Hepatocyte (in vitro differentiated cells): ENCODE data around the gene UBASH3A.

Source experiments
- CTCF ChIP-seq: fragments of 200-600 bp; sonication (generic); IDR thresholded peaks from 2 replicates; pipeline ENCODE4 v1.5.1; 2016; ENCODE audit warnings: antibody characterized with exemption, mild to moderate bottlenecking; ENCODE audit not compliant: poor library complexity
- EZH2phosphoT487 ChIP-seq: fragments of 200-600 bp; sonication (generic); IDR thresholded peaks from one replicate; pipeline ENCODE4 v1.6.1; 2018; ENCODE audit warnings: antibody characterized with exemption, mild to moderate bottlenecking, low read depth, moderate library complexity; ENCODE audit not compliant: unreplicated experiment, severe bottlenecking

- TF ChIP-seq CTCF, result no peak
- TF ChIP-seq EZH2phosphoT487, result no peak
These were observed 14.3 kb upstream of the UBASH3A start for GRCh38 chr21:42389449-42389835.
